ENCODE data around the gene CABS1.

- TF ChIP-seq CTCF (IDR thresholded peaks at IDR 0.05) (no peak), POLR2A (IDR thresholded peaks at IDR 0.05) (no peak)
Observed at GRCh38 chr4:70367813-70368212, 33.0 kb downstream of the CABS1 start.

Measured in tibial nerve (tissue), 3 donors.